Stomach (tissue), 4 donors: ENCODE data around the gene AVL9.

Source experiments
- CTCF ChIP-seq, 7 experiments: fragments of 450-650 bp in 4 of 7; fragments of 200-600 bp in 3 of 7; sonication (generic) in 3 of 7; IDR thresholded peaks; one replicate each; pipeline ENCODE4 v1.5.1; 2016 to 2019; ENCODE audit warnings: antibody characterized with exemption in 7 of 7, control low read depth in 2 of 7, mild to moderate bottlenecking in 1 of 7
- EP300 ChIP-seq: sonication (generic); formaldehyde crosslinking; IDR thresholded peaks from one replicate; pipeline ENCODE4 v1.6.1; 2017; ENCODE audit warnings: antibody characterized with exemption
- POLR2A ChIP-seq, 4 donors: fragments of 450-650 bp; IDR thresholded peaks; one replicate each; pipeline ENCODE4 v1.6.1; 2016; ENCODE audit warnings: antibody characterized with exemption in 4 of 4, control low read depth in 2 of 4, mild to moderate bottlenecking in 1 of 4, moderate library complexity in 1 of 4

GRCh38 chr7:32461484-32461883, 33.8 kb upstream of the AVL9 start:
- TF ChIP-seq CTCF (IDR thresholded peaks at IDR 0.05) (no peak), POLR2A (IDR thresholded peaks at IDR 0.05) (no peak), EP300 (no peak)
